HG03565 (cell line): Measurements from ENCODE around the gene PDZD4.
"Not testable (repeated sequence)": the region's sequence is repeated elsewhere in the genome, so short reads cannot be mapped to it uniquely, and the experiment has no call there.

ENCODE experiments used
- ATAC-seq: cut with Tn5 transposase; IDR thresholded peaks from one replicate; pipeline ENCODE4 v1.9.1; 2021; ENCODE audit warnings: mild to moderate bottlenecking, moderate library complexity; ENCODE audit not compliant: unreplicated experiment

The PDZD4 gene

DNA sequence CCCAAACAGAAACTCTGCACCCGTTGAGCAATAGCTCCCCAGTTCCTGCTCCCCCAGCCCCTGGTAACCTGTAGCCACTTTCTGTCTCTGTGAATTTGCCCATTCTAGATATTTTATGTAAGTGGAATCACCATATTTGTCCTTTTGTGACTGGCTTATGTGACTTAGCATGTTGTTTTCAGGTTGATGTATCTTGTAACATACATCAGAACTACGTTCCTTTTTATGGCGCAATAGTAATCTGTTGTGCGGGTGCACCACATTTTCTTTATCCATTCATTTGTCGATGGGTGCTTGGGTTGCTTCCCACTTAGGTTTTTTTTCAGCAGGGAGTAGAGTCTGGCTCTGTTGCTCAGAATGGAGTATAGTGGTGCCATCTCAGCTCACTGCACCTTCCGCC is 6.6 kb upstream of the PDZD4 start:
- no peak for ATAC-seq

DNA sequence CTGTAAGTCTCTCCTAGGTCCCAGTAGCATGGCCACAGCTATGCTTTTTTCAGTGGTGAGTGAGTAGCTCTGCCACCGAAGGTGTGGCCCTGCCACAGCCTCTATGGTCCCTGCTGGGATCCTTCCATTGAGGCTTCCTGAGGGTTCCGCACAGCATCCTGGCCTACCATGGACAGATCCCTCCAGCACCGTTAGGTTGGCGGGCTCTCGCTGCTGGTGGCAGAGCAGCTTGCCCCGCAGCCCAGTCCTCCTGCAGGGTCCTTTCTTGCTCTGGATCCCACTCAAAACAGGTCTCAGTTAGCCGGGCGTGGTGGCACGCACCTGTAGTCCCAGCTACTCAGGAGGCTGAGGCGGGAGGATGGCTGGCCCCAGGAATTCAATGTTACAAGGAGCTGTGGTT is 2.4 kb upstream of the PDZD4 start:
- ATAC-seq, result no peak

DNA sequence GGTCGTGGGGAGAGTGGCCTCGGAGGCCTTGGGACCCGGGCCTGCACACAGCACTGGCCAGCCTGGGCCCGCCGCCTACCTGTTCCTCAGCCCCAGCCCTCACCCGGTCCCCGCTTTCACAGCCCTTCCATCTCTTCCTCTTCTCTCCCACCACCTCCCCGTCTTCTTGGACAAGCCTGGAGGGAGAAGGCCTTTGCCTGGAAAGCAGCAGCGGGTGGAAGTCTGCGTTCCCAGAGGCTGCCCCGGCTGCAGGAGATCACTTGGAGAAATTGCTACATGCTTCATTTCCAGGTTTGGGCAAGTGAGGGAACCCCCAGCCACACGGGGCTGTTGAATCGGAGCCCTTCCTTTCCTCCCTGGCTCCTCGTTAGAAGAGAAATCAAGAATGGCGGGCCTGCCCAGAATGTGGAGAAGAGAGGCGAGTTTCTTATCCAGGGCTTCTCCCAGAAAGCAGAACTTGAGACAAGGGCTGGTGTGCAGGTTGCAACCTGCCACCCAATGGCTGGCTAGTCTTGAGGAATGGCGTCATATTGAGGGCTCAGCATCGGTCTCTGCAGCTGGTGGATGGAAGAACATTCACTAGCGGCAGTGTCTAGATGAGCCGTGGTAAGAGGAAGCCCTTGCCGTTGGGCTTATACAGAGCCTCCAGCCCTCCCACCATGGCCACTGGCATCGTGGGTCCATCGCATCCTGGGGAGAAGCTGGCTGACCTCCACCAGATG is 1.2 kb upstream of the PDZD4 start:
- no peak for ATAC-seq

DNA sequence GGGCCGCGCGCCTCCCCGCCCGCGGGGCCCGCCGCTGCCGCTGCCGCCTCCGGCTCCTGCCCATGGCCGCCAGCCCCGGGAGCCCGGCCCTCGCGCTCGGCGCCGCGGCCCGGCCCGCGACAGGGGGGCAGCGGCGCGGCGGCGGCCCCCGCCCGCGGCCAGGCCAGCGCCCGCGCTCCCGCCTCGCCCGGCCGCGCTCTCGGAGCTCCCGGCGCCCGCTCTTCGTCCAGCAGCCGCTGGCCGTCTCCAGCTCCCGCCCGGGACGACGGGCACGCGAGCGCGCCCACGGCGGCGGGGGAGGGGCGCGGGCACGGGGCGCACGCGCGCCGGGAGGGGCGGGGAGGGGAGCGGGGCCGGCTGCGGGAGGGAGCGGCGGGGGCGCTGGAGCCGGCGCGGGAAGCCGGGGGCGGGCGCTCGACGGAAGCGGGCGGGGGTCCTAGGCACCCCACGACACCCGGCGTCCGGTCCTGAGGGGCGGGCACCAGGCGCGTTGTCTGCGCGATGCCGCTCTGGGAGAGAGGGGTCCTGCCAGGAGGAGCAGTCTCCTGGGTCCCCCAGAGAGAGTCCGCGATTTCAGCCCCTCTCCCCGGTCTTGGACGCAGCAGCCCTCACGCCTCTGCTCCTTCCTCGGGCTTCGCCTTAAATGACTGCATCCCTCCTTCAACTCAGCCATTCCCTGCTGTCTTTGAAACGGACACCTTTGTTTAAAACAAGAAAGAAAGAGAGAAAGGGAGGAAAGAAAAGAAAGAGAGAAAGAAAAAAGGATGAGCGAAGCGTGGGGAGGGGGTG is 490 bp upstream of the PDZD4 start:
- no peak for ATAC-seq

- ATAC-seq, result no peak
These were observed 870 bp downstream of the PDZD4 start for GRCh38 chrX:153829549-153829798.

DNA sequence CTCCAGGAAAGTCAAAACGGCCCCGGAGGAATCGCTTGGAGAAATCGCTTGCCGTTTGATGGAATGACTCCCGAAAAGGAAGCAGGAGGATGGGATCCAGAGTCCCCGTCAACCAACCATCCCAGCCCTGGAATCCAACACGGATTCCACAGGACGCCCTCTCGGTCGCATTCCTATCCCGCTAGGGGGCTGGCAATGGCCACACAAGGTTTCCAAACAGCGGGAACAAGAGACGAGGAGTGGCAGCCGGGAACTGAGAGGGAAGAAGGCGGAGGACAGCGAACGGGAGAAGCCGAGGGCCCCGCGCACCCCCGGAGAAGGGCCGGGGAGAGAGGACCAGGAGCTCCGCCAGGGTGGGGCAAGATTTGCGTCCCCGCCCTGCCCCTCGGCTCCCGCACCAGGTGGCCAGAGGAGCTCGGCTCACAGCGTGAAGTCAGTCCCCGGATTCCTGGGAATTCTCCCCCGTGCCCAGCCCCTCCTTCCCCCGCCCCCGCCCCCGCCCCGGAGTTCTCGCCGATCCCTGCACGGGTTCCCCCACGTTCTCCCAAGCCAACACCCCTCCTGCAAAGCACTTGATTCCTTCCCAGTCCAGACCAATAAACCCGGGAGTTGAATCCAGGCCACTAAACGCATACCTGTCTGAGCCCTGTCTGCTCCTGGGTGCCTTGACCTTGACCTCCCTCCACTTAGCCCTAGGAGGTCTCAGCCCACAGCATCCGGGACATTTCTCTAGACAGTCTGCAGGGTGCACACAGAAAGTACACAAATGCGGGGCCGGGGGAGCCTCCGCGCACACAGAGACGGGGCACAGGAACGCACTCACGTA is 1.4 kb downstream of the PDZD4 start:
- no peak for ATAC-seq

DNA sequence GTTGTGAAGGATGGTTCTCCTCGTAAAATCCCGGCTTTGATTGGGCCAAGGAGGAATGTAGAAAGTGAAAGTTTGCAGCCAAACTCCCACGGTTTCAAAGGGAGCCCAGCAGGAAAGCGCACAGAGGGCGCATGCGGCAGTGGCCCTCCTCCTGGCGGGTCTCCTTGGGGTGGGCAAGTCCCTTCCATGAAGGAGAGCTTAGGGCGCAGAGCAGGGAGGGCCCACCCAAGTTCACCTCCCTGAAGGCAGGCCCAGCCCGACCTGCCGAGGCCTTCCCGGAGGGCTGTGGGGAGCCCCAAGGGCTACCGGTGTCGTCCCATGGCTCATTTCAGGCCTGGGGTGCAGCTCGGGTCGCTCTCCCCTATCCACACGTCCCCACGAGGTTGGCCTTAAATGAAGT is 2.0 kb downstream of the PDZD4 start:
- ATAC-seq, result no peak

GRCh38 chrX:153827903-153828302 is 2.4 kb downstream of the PDZD4 start:
- no peak for ATAC-seq

DNA sequence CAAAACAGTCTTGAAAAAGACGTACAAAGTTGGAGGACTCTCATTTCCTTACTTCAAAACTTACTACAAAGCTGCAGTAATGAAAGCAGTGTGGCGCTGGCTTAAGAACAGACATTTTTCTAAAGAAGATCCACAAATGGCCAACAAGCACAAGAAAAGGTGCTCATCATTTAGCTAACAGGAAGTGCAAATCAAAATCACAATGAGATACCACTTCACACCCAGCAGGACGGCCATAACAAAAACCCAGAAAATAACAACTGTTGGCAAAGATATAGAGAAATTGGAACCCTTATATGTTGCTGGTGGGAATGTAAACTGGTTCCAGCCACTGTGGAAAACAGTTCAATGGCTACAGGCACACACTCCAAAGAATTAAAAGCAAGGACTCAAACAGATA is 3.3 kb downstream of the PDZD4 start:
- ATAC-seq, result no peak

GRCh38 chrX:153825042-153825441 is 5.3 kb downstream of the PDZD4 start:
- no peak for ATAC-seq

DNA sequence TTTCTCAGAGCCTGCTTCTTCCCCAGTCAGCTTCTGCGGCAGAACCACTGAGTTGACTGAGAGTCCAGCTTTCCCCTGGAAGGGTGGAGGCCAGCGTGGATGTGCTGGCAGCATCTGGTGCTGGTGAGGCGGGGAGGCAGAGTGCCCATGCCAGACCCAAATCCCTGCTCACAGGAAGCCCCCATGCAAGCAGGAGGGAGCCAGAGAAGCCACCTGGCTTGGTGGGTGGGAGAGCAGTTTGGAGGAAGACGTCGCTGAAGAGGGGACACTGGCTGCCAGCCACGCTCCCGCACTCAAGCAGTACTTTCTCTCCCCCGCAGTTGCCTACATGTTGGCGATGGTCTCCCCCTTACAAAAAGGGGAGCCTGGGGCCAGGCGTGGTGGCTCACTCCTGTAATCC is 6.0 kb downstream of the PDZD4 start:
- no peak for ATAC-seq

- ATAC-seq, result no peak
These were observed 9.3 kb downstream of the PDZD4 start for GRCh38 chrX:153821066-153821465.

- no peak for ATAC-seq
These were observed 9.7 kb downstream of the PDZD4 start for GRCh38 chrX:153820601-153821000.

- ATAC-seq, result no peak
These were observed 10.8 kb downstream of the PDZD4 start for GRCh38 chrX:153819384-153820040.

- no peak for ATAC-seq
These were observed 11.6 kb downstream of the PDZD4 start for GRCh38 chrX:153818571-153819383.

DNA sequence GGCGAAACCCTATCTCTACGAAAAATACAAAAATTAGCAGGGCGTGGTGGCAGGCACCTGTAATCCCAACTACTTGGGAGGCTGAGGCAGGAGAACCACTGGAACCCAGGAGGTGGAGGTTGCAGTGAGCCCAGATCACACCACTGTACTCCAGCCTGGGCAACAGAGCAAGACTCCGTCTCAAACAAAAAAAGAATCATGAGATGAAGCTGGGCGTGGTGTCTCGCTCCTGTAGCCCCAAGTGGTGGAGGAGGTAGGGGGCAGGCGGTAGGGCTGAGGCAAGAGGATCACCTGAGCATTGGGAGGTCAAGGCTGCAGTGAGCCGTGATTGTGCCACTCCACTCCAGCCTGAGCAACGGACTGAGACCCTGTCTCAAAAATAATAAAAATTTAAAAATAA is 12.3 kb downstream of the PDZD4 start:
- ATAC-seq, result not testable (repeated sequence)

DNA sequence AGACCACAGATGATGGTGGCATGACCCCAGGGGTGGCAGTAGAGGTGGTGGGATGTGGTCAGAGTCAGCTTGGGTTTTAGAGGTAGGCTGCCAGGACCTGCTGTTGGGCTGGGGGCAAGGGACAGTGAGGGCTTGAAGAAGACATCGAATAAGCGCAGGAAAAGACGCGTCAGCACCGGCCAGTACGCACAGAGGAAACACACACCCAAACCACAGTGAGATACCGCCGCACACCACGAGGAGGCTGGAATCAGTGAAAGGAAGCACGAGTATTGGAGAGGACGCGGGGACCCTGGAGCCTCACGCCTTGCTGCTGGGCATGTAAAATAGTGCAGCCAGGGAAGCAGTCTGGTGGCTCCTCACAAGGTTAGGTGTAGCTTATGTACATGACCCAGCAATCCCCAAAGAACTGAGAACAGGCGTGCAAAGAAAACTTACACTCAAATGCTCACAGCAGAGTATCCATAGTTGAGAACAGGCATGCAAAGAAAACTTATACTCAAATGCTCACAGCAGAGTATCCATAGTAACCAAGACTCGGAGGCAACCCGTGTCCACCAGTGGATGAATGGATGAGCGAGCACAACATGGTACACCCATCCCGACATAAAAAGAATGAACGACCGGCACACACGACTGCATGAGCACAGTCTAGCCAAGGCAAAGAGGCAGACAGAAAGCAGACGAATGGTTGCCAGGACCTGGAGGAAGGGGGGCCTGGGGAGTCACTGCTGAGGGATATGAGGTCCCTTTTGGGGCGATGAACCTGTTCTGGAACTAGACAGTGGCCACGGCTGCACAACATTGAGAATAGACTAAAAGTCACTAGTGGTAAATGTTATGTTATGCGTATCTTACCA is 13.3 kb downstream of the PDZD4 start:
- no peak for ATAC-seq

GRCh38 chrX:153814591-153815315 is 15.6 kb downstream of the PDZD4 start:
- no peak for ATAC-seq

DNA sequence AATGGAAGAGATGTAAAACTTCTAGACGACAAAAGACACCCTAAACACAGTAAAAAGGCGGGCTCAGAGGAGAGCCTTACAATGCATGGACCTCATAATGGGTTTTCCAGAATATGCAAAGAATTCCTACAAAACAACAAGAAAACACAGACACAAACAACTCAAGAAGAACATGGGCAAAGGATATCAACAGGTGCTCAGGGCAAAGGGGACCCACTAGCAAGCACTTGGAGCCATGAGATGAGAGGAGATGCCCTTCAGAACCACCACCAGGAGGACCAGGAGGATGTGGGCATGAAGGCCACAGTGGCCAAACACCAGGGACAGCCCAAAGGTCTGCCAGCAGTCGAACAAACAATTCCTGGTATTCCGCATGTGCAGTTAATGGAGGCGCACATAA is 17.2 kb downstream of the PDZD4 start:
- ATAC-seq, result no peak
